Keratinocyte (primary cell): ENCODE measurements around the gene PARN. TPM values are rescaled to one million over a fixed set of nuclear protein-coding genes. Genes with fewer than 3 reads are reported as not detected.

Source experiments
- DNase-seq: peaks from one replicate; pipeline ENCODE4 v3.0.0-alpha.2; 2011; ENCODE audit warnings: low read depth, missing footprints, low spot score
- FAIRE-seq: peaks from 2 replicates; lab custom pipeline; 2011; peaks lifted over from hg19 to GRCh38; lab: Jason Lieb, UNC
- H2AFZ ChIP-seq: 2 replicates; pipeline ENCODE4 v1.6.0; 2012; ENCODE audit warnings: low read length, control low read depth, inconsistent platforms; ENCODE audit not compliant: control insufficient read depth
- H3K27ac ChIP-seq: 2 replicates; pipeline ENCODE4 v1.5.1; 2011; ENCODE audit warnings: low read length; ENCODE audit not compliant: control insufficient read depth, insufficient read depth
- H3K27me3 ChIP-seq: 3 replicates; pipeline ENCODE4 v1.6.0; 2011; ENCODE audit warnings: low read length; ENCODE audit not compliant: control insufficient read depth, insufficient read depth; ENCODE audit errors: extremely low read depth
- H3K36me3 ChIP-seq, 2 experiments: 2 replicates in 1 of 2; 3 replicates in 1 of 2; pipeline ENCODE4 v1.5.1; 2011; ENCODE audit warnings: low read length in 2 of 2, mild to moderate bottlenecking in 1 of 2; ENCODE audit not compliant: control insufficient read depth in 2 of 2, insufficient read depth in 2 of 2; ENCODE audit errors: extremely low read depth in 1 of 2
- H3K4me1 ChIP-seq: 3 replicates; pipeline ENCODE4 v1.5.1; 2011; ENCODE audit warnings: low read length; ENCODE audit not compliant: control insufficient read depth, insufficient read depth; ENCODE audit errors: extremely low read depth
- H3K4me2 ChIP-seq: 3 replicates; pipeline ENCODE4 v1.6.0; 2011; ENCODE audit warnings: low read depth, low read length; ENCODE audit not compliant: control insufficient read depth, insufficient read depth; ENCODE audit errors: extremely low read depth
- H3K4me3 ChIP-seq, 3 experiments: fragments of 200-600 bp in 1 of 3; sonication (generic) in 1 of 3; 2 replicates in 2 of 3; 3 replicates in 1 of 3; pipeline ENCODE4 v1.5.1; 2011 to 2016; ENCODE audit warnings: low read length in 3 of 3, mild to moderate bottlenecking in 3 of 3, control low read depth in 2 of 3, inconsistent platforms in 1 of 3, low read depth in 1 of 3, mixed read lengths in 1 of 3, mixed run types in 1 of 3, moderate library complexity in 1 of 3; ENCODE audit not compliant: control insufficient read depth in 2 of 3, insufficient read depth in 2 of 3; ENCODE audit errors: extremely low read depth in 1 of 3
- H3K79me2 ChIP-seq: 2 replicates; pipeline ENCODE4 v1.6.0; 2012; ENCODE audit warnings: low read length; ENCODE audit not compliant: control insufficient read depth, insufficient read depth
- H3K9ac ChIP-seq: 3 replicates; pipeline ENCODE4 v1.6.0; 2011; ENCODE audit warnings: low read length; ENCODE audit not compliant: control insufficient read depth, insufficient read depth; ENCODE audit errors: extremely low read depth
- H3K9me1 ChIP-seq: 3 replicates; pipeline ENCODE4 v1.6.0; 2011; ENCODE audit warnings: low read length; ENCODE audit not compliant: control insufficient read depth, insufficient read depth; ENCODE audit errors: extremely low read depth
- H3K9me3 ChIP-seq: 2 replicates; pipeline ENCODE4 v1.5.1; 2012; ENCODE audit warnings: low read depth, low read length; ENCODE audit not compliant: control insufficient read depth
- H4K20me1 ChIP-seq: 3 replicates; pipeline ENCODE4 v1.6.0; 2011; ENCODE audit warnings: low read length; ENCODE audit not compliant: control insufficient read depth, insufficient read depth; ENCODE audit errors: extremely low read depth
- EZH2 ChIP-seq: IDR thresholded peaks from one replicate; pipeline ENCODE4 v1.6.1; 2012; ENCODE audit warnings: inconsistent platforms, mild to moderate bottlenecking, low read length, moderate library complexity
- dilution Hi-C: fragments of 300-500 bp; cut with MboI; formaldehyde crosslinking; loops from one replicate; pipeline ENCODE4 v1.7.0; 2020; ENCODE audit warnings: low sequenced_read_pairs; ENCODE audit not compliant: extremely low pct_ligation_motif_present
- polyA plus RNA-seq, 5 experiments: library from polyadenylated mRNA; depleted of rRNA in 3 of 5; stranded (reverse) in 3 of 5; stranded (forward) in 1 of 5; unstranded in 1 of 5; fragments of >200 nt; gene quantifications; 1 replicate in 1 of 5; 2 replicates in 3 of 5; 3 replicates in 1 of 5; pipeline versions ENCODE4 v1.2.1 to v1.2.3, GENCODE V29; 2011 to 2012; ENCODE audit warnings: missing spikeins in 2 of 5, low read depth in 1 of 5, low replicate concordance in 1 of 5
- TF ChIP-seq, protein P1 (sequence below), 3 experiments: IDR thresholded peaks in 1 of 3; conservative IDR thresholded peaks in 1 of 3; optimal IDR thresholded peaks in 1 of 3; 2 replicates in 2 of 3; 3 replicates in 1 of 3; pipeline versions ENCODE3 to v1.5.1; 2011; ENCODE audit warnings: low read length in 3 of 3, mild to moderate bottlenecking in 3 of 3, moderate library complexity in 2 of 3, control low read depth in 1 of 3, inconsistent platforms in 1 of 3; ENCODE audit not compliant: insufficient read depth in 2 of 3; ENCODE audit errors: extremely low read depth in 1 of 3

PARN gene
- polyA plus RNA-seq, 1 donor (not counting 4 experiments of a cell fraction or from before 2014, with no cell fraction given) = 40.8 TPM

DNA sequence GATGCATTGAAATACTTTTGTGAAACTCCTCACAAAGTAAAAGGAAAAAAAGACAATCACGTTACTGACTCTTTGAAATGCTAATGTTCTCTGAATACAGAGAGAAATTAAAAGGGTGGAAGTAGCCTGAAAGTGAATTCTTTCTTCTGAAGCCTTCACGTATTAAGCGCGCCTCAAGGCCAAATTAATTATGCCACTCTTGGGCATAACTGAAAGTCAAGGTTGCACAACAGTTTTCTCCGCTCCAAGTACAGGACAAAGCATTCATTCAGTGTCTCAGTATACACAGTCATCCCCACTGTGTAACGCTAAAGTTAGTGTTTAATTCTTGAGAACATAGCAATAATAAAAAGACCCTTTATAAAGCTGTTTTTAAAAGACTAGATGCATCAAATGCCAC, 21.5 kb downstream of the PARN start:
- Histone ChIP-seq H3K27ac (no peak overlapping the region), H3K4me2 (no peak overlapping the region), H3K4me3 (no peak overlapping the region), H3K27me3 (no peaks in the 10 kb centered on the region), H2AFZ (no peak overlapping the region), H4K20me1 (no peaks in the 10 kb centered on the region), H3K9me1 (no peaks in the 10 kb centered on the region), H3K9ac (no peak overlapping the region), H3K4me1 (no peaks in the 10 kb centered on the region), H3K79me2 (no peaks in the 10 kb centered on the region), H3K9me3 (no peaks in the 10 kb centered on the region), H3K36me3 (peaks cover 17 to 29% of the 10 kb centered on the region in 2 experiments)
- dilution Hi-C loops = no loop called here
- DNase-seq (no peak), FAIRE-seq (no peak)
- TF ChIP-seq, protein P1, sequence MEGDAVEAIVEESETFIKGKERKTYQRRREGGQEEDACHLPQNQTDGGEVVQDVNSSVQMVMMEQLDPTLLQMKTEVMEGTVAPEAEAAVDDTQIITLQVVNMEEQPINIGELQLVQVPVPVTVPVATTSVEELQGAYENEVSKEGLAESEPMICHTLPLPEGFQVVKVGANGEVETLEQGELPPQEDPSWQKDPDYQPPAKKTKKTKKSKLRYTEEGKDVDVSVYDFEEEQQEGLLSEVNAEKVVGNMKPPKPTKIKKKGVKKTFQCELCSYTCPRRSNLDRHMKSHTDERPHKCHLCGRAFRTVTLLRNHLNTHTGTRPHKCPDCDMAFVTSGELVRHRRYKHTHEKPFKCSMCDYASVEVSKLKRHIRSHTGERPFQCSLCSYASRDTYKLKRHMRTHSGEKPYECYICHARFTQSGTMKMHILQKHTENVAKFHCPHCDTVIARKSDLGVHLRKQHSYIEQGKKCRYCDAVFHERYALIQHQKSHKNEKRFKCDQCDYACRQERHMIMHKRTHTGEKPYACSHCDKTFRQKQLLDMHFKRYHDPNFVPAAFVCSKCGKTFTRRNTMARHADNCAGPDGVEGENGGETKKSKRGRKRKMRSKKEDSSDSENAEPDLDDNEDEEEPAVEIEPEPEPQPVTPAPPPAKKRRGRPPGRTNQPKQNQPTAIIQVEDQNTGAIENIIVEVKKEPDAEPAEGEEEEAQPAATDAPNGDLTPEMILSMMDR (optimal IDR thresholded peaks at IDR 0.05 in 1 of 3, IDR thresholded peaks at IDR 0.05 in 1 of 3, conservative IDR thresholded peaks at IDR 0.05 in 1 of 3; ENCODE audit: extremely low read depth in 1 of 3, insufficient read depth in 2 of 3, low read length in 3 of 3) = no peak
- no peak for TF ChIP-seq EZH2

DNA sequence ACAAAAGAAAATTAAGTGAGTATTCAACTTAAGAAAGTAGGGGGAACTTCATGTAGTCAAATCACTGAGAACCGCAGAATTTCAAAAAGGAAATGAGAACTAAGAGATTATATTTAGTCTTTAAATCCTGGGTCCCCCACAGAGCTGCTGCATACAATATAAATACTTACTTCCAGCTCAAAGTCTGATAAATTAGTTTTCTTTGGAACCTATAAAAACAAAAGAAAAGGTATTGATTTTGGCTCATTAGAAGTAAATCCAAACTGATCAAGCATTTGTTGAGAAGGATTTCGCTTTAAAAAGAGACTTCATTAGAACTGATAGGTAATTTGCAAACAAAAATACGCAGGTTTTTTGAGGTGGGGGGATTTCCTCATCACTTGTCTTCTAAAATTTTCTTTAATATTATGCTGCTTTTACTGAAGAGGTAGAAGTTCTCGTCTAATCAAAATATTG, 21.9 kb downstream of the PARN start:
- DNase-seq (no peak), FAIRE-seq (no peak)
- Histone ChIP-seq H3K9me1 (no peaks in the 10 kb centered on the region), H3K9me3 (no peaks in the 10 kb centered on the region), H3K4me3 (no peak overlapping the region), H3K4me1 (no peaks in the 10 kb centered on the region), H3K9ac (no peak overlapping the region), H3K4me2 (no peak overlapping the region), H3K27ac (no peak overlapping the region), H3K36me3 (peaks cover 20 to 31% of the 10 kb centered on the region in 2 experiments), H3K27me3 (no peaks in the 10 kb centered on the region), H2AFZ (no peak overlapping the region), H3K79me2 (no peaks in the 10 kb centered on the region), H4K20me1 (no peaks in the 10 kb centered on the region)
- no peak for TF ChIP-seq EZH2
- TF ChIP-seq, protein P1 (optimal IDR thresholded peaks at IDR 0.05 in 1 of 3, IDR thresholded peaks at IDR 0.05 in 1 of 3, conservative IDR thresholded peaks at IDR 0.05 in 1 of 3; ENCODE audit: extremely low read depth in 1 of 3, insufficient read depth in 2 of 3, low read length in 3 of 3) = no peak
- dilution Hi-C loops = no loop called here
